ENCODE measurements around the gene CRADD. TPM values are rescaled to one million over a fixed set of nuclear protein-coding genes. Genes with fewer than 3 reads are reported as not detected.

CRADD gene
- total RNA-seq, 1 donor from 2014 or later: 41.2 TPM

GRCh38 chr12:93642751-93643150 lies 34.4 kb upstream of the CRADD start:
- Histone ChIP-seq H3K27me3 (no peaks in the 10 kb centered on the region), H3F3A (ENCODE audit: low read depth) (no peaks in the 10 kb centered on the region), H3K9me3 (ENCODE audit: low read depth) (no peaks in the 10 kb centered on the region), H4K20me1 (ENCODE audit: low read depth) (no peaks in the 10 kb centered on the region), H3K4me1 (no peaks in the 10 kb centered on the region), H3K4me3 (no peak overlapping the region), H3K27ac (no peak overlapping the region), H2AFZ (replicated peaks) (no peak overlapping the region), H3K36me3 (no peaks in the 10 kb centered on the region), H3K9ac (no peak overlapping the region), H3K79me2 (ENCODE audit: low read depth) (no peaks in the 10 kb centered on the region), H3K4me2 (no peak overlapping the region)
- Mint-ChIP-seq H3K4me3 (no peak overlapping the region), H3K36me3 (no peaks in the 10 kb centered on the region), H3K27ac (no peak overlapping the region), H3K9me3 (no peaks in the 10 kb centered on the region), H3K27me3 (ENCODE audit: insufficient read depth, low read depth) (peaks cover 12% of the 10 kb centered on the region), H3K4me1 (peaks cover 17% of the 10 kb centered on the region)
- DNase-seq (ENCODE audit: low spot score): no peak
- no peak for TF ChIP-seq CTCF (IDR thresholded peaks at IDR 0.05)
- TF ChIP-seq EZH2 (IDR thresholded peaks at IDR 0.05): no peak
- TF ChIP-seq EZH2phosphoT487 (IDR thresholded peaks at IDR 0.05): no peak

- TF ChIP-seq EZH2phosphoT487 (IDR thresholded peaks at IDR 0.05) (no peak), EZH2 (IDR thresholded peaks at IDR 0.05) (no peak), CTCF (IDR thresholded peaks at IDR 0.05) (no peak)
- no peaks in the 10 kb centered on the region for H4K20me1 ChIP-seq (ENCODE audit: low read depth)
- no peaks in the 10 kb centered on the region for H3K27me3 ChIP-seq
- Mint-ChIP-seq H3K9me3 (no peaks in the 10 kb centered on the region), H3K27ac (no peak overlapping the region), H3K4me1 (no peaks in the 10 kb centered on the region), H3K27me3 (ENCODE audit: insufficient read depth, low read depth) (peaks cover 12% of the 10 kb centered on the region), H3K4me3 (no peak overlapping the region), H3K36me3 (no peaks in the 10 kb centered on the region)
- no peak overlapping the region for H3K27ac ChIP-seq
- no peaks in the 10 kb centered on the region for H3F3A ChIP-seq (ENCODE audit: low read depth)
- no peaks in the 10 kb centered on the region for H3K9me3 ChIP-seq (ENCODE audit: low read depth)
- H2AFZ ChIP-seq (replicated peaks): no peak overlapping the region
- no peaks in the 10 kb centered on the region for H3K36me3 ChIP-seq
- no peak overlapping the region for H3K4me2 ChIP-seq
- no peak for DNase-seq (ENCODE audit: low spot score)
- no peaks in the 10 kb centered on the region for H3K4me1 ChIP-seq
- H3K9ac ChIP-seq: no peak overlapping the region
- H3K4me3 ChIP-seq: no peak overlapping the region
- H3K79me2 ChIP-seq (ENCODE audit: low read depth): no peaks in the 10 kb centered on the region
Measured at GRCh38 chr12:93645702-93646101, 31.5 kb upstream of the CRADD start.

DNA sequence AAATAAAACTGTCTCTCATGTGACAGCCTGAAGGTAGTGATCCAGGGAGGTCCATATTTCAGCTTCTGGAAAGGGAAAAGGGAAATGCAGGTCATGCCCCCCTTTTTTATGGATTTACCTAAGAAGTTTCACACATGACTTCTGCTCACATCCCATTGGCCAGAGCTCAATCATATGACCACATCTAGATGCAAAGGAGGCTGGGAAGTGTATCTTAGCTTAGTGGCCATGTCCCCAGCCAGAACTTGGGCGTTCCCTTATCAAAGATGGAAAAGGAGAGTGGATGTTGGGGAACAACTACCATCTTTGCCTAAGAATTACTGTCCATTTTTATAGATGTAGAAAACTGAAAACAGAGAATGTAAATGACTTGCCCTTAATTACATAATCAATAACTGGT lies 26.5 kb upstream of the CRADD start:
- TF ChIP-seq EZH2phosphoT487 (IDR thresholded peaks at IDR 0.05): no peak
- no peak for TF ChIP-seq EZH2 (IDR thresholded peaks at IDR 0.05)
- no peak for TF ChIP-seq CTCF (IDR thresholded peaks at IDR 0.05)
- Mint-ChIP-seq H3K4me3 (no peak overlapping the region), H3K36me3 (no peaks in the 10 kb centered on the region), H3K27ac (no peak overlapping the region), H3K4me1 (no peaks in the 10 kb centered on the region), H3K27me3 (ENCODE audit: insufficient read depth, low read depth) (peaks cover 5% of the 10 kb centered on the region), H3K9me3 (no peaks in the 10 kb centered on the region)
- no peaks in the 10 kb centered on the region for H3K27me3 ChIP-seq
- H3K4me1 ChIP-seq: no peaks in the 10 kb centered on the region
- H4K20me1 ChIP-seq (ENCODE audit: low read depth): no peaks in the 10 kb centered on the region
- H3K9ac ChIP-seq: no peak overlapping the region
- no peaks in the 10 kb centered on the region for H3F3A ChIP-seq (ENCODE audit: low read depth)
- H3K79me2 ChIP-seq (ENCODE audit: low read depth): no peaks in the 10 kb centered on the region
- H3K27ac ChIP-seq: no peak overlapping the region
- no peak overlapping the region for H3K4me2 ChIP-seq
- DNase-seq (ENCODE audit: low spot score): no peak
- H3K4me3 ChIP-seq: no peak overlapping the region
- H2AFZ ChIP-seq (replicated peaks): no peak overlapping the region
- H3K36me3 ChIP-seq: no peaks in the 10 kb centered on the region
- no peaks in the 10 kb centered on the region for H3K9me3 ChIP-seq (ENCODE audit: low read depth)
